ENCODE results near the gene ATP5F1D. TPM values are rescaled to one million over a fixed set of nuclear protein-coding genes. Genes with fewer than 3 reads are reported as not detected.
"Not testable (repeated sequence)": the region's sequence is repeated elsewhere in the genome, so short reads cannot be mapped to it uniquely, and the experiment has no call there.

Gene ATP5F1D
- polyA plus RNA-seq, 1 donor from 2014 or later, result 339 TPM

DNA sequence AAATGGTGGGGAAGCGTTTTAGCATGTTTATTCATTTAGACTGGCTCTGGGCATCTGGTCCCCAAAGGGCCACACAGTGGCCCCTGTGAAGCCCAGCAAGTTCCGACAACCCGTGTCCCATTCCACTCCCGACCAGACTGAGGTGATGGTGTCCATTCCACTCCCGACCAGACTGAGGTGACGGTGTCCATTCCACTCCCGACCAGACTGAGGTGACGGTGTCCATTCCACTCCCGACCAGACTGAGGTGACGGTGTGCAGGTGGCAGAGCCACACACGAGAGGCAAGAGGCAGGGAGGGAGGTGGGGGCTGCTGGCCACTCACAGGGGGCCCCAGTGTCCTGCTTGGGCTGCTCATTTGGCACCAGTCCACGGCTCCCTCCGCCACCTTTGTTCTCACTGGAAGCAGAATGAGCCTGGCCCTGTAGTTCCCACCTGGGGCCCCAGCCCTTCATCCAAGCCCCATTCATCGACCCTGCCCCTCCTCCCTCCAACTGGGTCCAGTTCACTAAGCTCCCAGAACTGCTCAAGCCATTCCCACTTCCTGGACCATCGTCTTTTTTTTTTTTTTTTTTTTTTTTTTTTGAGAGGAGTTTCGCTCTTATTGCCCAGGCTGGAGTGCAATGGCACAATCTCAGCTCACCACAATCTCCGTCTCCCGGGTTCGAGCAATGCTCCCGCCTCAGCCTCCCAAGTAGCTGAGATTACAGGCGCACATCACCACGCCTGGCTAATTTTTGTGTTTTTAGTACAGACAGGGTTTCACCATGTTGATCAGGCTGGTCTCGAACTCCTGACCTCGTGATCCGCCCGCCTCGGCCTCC lies 4.9 kb downstream of the ATP5F1D start:
- Mint-ChIP-seq H3K27ac (peak overlapping the region in 2 of 3 donors; percentile 71 to 89), H3K4me3 (peak overlapping the region in 3 of 4 donors; percentile 17 to 76 (median 71)), H3K4me1 (peaks cover 6 to 15% (median 12%) of the 10 kb centered on the region in 3 donors)
- not testable (repeated sequence) for H3K9me3 Mint-ChIP-seq, H3K36me3 Mint-ChIP-seq, H3K27me3 Mint-ChIP-seq

DNA sequence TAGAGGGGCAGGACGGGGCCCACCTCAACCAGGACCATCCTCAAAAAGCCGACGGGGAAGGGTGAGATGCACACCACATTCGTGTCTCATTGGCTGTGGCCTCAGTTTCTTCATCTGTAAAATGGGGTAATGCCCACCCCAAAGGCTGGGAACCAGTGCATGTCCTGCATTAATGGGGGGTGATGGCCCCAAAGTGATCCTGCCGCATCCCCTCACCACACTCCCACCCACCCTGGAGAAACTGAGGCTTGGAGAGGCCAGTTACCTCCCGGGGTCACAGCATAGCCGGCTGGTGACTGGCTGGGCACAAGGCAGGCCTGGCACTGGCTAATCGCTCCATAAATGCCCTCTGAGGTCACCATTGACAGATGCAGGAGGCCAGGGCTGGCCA lies 6.2 kb downstream of the ATP5F1D start:
- H3K9me3 Mint-ChIP-seq, result no peaks in the 10 kb centered on the region
- peak overlapping the region in 3 of 4 donors; percentile 30 to 88 (median 83) for H3K4me3 Mint-ChIP-seq
- H3K4me1 Mint-ChIP-seq, result peaks cover 4 to 13% (median 9%) of the 10 kb centered on the region in 3 donors
- H3K27ac Mint-ChIP-seq, result peak overlapping the region in 2 of 3 donors; percentile 63 to 100
- H3K27me3 Mint-ChIP-seq, result no peaks in the 10 kb centered on the region
- H3K36me3 Mint-ChIP-seq, result no peaks in the 10 kb centered on the region

- Mint-ChIP-seq H3K4me1 (peaks cover 4 to 9% (median 8%) of the 10 kb centered on the region in 3 donors), H3K27ac (peak within 1 kb of the TSS; percentile 88 to 100 (median 94)), H3K4me3 (peak within 1 kb of the TSS; percentile 80 to 99 (median 88)), H3K9me3 (no peaks in the 10 kb centered on the region), H3K36me3 (no peaks in the 10 kb centered on the region), H3K27me3 (no peaks in the 10 kb centered on the region)
Observed at GRCh38 chr19:1248139-1248785, 6.7 kb downstream of the ATP5F1D start, which contains the start of gene MIDN. Gene MIDN, plus strand, starts transcription at chr19:1248583. Its CDS starts 1,714 bp downstream, at chr19:1250297.

- H3K4me1 Mint-ChIP-seq, result peaks cover 4 to 10% (median 9%) of the 10 kb centered on the region in 3 donors
- H3K9me3 Mint-ChIP-seq, result no peaks in the 10 kb centered on the region
- H3K4me3 Mint-ChIP-seq, result peak overlapping the region; percentile 80 to 88 (median 85)
- H3K27me3 Mint-ChIP-seq, result no peaks in the 10 kb centered on the region
- no peaks in the 10 kb centered on the region for H3K36me3 Mint-ChIP-seq
- peak overlapping the region; percentile 57 to 100 (median 78) for H3K27ac Mint-ChIP-seq
Observed at GRCh38 chr19:1248786-1249297, 7.3 kb downstream of the ATP5F1D start.

DNA sequence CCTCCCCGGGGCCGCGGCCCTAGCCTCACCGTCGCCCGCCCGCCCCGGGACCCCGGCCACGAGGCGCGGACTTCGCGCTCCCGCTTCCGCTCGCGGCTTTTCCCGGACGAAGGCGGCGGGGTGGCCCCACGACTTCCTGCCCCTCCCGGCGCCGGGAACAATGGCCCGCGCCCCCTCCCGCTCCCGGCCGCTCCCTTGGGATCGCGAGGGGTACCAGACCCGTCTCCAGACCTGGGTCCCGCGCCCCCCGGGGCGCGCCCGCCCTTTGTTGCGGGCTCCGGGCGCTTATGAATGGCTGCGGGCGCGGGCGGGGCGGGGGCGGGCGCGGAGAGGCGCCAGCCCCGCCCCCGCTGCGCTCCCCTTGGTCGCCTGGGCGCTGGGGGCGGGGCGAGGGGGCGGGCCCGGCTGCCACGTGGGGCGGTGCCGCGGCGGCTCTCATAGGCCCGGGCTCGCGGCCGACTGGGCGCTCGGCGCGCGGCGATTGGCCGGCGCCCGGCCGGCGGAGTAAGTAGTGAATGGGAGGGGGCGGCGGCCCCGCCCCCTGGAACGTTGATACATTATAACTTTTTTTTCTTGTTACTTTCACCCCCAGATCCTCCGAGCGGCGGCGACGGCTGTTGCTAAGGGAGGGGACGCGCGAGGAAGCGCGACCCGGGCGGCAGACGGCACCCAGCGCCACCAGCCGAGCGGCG lies 7.9 kb downstream of the ATP5F1D start:
- peaks cover 4 to 10% (median 8%) of the 10 kb centered on the region in 3 donors for H3K4me1 Mint-ChIP-seq
- no peaks in the 10 kb centered on the region for H3K27me3 Mint-ChIP-seq
- H3K4me3 Mint-ChIP-seq, result peak overlapping the region; percentile 85 to 99 (median 94)
- no peaks in the 10 kb centered on the region for H3K9me3 Mint-ChIP-seq
- peak overlapping the region; percentile 94 to 100 (median 94) for H3K27ac Mint-ChIP-seq
- no peaks in the 10 kb centered on the region for H3K36me3 Mint-ChIP-seq

DNA sequence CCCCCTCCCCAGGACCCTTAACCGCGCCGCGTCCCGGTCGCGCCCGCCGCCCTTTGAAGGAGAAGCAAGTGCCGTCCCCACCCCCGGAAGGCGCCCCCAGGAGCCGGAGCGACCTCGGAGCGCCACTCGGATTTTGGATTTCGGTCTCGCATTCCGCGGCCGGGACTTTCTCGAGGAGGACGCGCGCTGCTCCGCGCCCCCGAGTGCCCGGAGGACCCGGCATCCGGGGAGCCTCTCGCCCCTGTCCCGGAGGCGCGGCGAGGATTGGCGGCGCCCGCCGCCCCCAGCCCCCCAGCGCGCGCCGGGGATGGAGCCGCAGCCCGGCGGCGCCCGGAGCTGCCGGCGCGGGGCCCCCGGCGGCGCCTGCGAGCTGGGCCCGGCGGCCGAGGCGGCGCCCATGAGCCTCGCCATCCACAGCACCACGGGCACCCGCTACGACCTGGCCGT lies 8.5 kb downstream of the ATP5F1D start:
- peak overlapping the region; percentile 94 to 100 (median 94) for H3K27ac Mint-ChIP-seq
- no peaks in the 10 kb centered on the region for H3K9me3 Mint-ChIP-seq
- H3K27me3 Mint-ChIP-seq, result no peaks in the 10 kb centered on the region

DNA sequence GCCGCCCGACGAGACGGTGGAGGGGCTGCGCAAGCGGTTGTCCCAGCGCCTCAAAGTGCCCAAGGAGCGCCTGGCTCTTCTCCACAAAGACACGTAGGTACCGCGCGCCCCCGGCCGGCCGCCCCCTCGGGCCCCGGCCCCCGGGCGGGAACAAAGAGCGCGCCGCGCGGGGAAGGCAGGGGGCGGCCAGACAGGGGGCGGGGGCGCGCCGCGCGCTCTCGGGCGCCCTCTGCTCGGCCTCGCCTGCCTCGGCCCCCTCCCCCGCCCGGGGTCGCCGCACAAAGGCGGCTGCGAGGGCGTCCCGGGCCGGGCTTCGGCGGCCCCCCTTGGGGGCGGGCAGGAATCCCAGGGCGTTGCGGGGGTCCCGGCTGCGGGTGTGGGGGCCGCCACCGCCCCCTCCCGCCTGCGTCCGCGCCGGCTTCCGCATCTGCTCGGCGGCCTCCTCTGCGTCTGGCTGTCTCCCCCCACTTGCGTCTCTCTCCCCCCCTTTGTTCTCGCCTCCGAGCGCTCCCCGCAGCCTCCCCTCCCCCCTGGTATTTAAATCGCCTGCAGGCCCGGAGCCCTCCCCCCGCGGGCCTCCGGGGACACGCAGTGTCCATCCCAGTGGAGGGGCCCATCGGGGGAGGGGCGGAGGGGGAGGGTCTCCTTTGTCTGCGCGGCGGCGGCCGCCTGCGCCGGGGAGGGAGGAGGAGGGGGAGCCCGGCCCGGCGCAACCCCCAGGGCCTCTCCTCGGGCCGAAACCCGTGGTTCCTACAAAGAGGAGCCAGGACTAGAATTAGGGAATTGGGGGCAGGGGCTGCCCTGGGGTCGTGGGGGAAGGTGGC lies 9.1 kb downstream of the ATP5F1D start:
- Mint-ChIP-seq H3K36me3 (peaks cover 1% of the 10 kb centered on the region), H3K9me3 (no peaks in the 10 kb centered on the region), H3K4me1 (peaks cover 5 to 8% (median 5%) of the 10 kb centered on the region in 3 donors), H3K27ac (peak overlapping the region in 2 of 3 donors; percentile 96 to 99), H3K27me3 (no peaks in the 10 kb centered on the region), H3K4me3 (peak overlapping the region; percentile 86 to 96 (median 94))

More for the DNA sequence above, 8.5 kb downstream of the ATP5F1D start:
- Mint-ChIP-seq H3K4me1 (peaks cover 5 to 8% (median 5%) of the 10 kb centered on the region in 3 donors), H3K36me3 (peaks cover 1% of the 10 kb centered on the region), H3K4me3 (peak overlapping the region; percentile 85 to 99 (median 94))

GRCh38 chr19:1251330-1252220 lies 10.0 kb downstream of the ATP5F1D start:
- Mint-ChIP-seq H3K27me3 (no peaks in the 10 kb centered on the region), H3K9me3 (no peaks in the 10 kb centered on the region), H3K27ac (peak overlapping the region; percentile 92 to 99 (median 96)), H3K4me3 (peak overlapping the region; percentile 86 to 96 (median 94)), H3K36me3 (peaks cover 1% of the 10 kb centered on the region), H3K4me1 (peaks cover 3 to 5% (median 4%) of the 10 kb centered on the region in 3 donors)

DNA sequence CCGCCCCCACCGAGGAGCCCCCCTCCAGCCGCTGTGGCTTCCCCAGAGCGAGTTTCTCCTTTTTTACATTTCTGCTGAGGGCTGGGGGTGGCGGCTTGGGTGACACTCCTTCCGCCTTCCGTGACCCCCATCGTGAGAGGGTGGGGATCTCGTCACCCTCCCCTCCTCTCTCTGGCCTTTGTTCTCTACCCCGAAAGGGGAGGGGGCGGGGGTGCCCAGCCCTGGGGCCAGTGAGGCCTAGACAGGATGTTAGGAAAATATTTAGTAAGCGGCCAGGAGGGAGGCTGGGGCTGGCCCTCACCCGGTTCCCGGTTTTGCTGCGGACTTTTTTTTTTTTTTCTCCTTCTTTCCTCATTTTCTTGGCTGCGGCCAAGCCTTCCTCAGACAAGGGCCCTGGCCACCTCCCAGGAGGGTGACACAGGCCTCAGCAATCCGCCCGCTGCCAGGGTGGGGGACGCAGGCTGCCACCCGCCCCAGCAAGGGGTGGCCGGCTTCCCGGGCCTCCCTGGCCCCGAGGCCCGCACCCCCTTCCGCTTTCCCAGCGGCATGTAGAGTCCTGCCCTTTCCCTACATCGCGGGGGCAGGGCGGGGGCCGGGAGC lies 10.8 kb downstream of the ATP5F1D start:
- Mint-ChIP-seq H3K9me3 (no peaks in the 10 kb centered on the region), H3K4me3 (peak overlapping the region; percentile 86 to 96 (median 94)), H3K36me3 (peaks cover 1% of the 10 kb centered on the region), H3K4me1 (peaks cover 4 to 5% (median 4%) of the 10 kb centered on the region in 3 donors), H3K27me3 (no peaks in the 10 kb centered on the region), H3K27ac (peak overlapping the region; percentile 78 to 99 (median 96))

- Mint-ChIP-seq H3K27me3 (no peaks in the 10 kb centered on the region), H3K4me3 (peak overlapping the region; percentile 65 to 94 (median 79)), H3K9me3 (no peaks in the 10 kb centered on the region), H3K4me1 (peaks cover 9 to 11% (median 9%) of the 10 kb centered on the region in 3 donors), H3K27ac (peak overlapping the region in 2 of 3 donors; percentile 96 to 99), H3K36me3 (peaks cover 4% of the 10 kb centered on the region)
Observed at GRCh38 chr19:1252821-1253513, 11.4 kb downstream of the ATP5F1D start.

- Mint-ChIP-seq H3K4me1 (peaks cover 10 to 18% (median 14%) of the 10 kb centered on the region in 3 donors), H3K9me3 (no peaks in the 10 kb centered on the region), H3K4me3 (peak overlapping the region; percentile 67 to 94 (median 84)), H3K36me3 (peaks cover 4% of the 10 kb centered on the region), H3K27me3 (no peaks in the 10 kb centered on the region), H3K27ac (peak overlapping the region in 2 of 3 donors; percentile 96 to 99)
Observed at GRCh38 chr19:1253514-1254080, 12.0 kb downstream of the ATP5F1D start.

- Mint-ChIP-seq H3K36me3 (peaks cover 4% of the 10 kb centered on the region), H3K4me3 (peak overlapping the region in 1 of 4 donors; percentile 80), H3K9me3 (no peaks in the 10 kb centered on the region), H3K27me3 (no peaks in the 10 kb centered on the region), H3K4me1 (peaks cover 12 to 23% (median 16%) of the 10 kb centered on the region in 3 donors), H3K27ac (peak overlapping the region in 1 of 3 donors; percentile 99)
Observed at GRCh38 chr19:1254081-1254527, 12.6 kb downstream of the ATP5F1D start.

Measured in IgD-negative memory B cell (primary cell).